Measurements from ENCODE around the gene CSNK1G3.
"Not testable (repeated sequence)": the region's sequence is repeated elsewhere in the genome, so short reads cannot be mapped to it uniquely, and the experiment has no call there.

CSNK1G3 gene

DNA sequence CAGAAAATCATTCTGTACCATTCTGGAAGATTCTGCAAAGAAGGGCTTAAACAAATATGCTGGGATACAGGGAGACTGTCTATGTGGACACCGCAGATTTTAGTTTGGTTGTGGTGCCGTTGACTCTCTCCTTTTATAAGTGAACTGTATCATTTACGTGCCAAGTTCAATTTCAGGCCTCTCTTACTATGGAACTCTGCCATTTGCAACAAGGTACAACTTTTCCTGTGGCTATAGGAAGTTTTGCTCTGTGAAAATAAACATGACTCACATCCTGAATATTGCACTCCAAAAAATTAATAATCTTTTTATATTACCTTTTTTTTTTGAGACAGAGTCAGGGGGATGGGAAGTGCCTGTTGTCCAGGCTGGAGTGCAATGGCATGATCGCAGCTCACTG, 29.7 kb upstream of the CSNK1G3 start:
- TF ChIP-seq ZFX (IDR thresholded peaks at IDR 0.05; ENCODE audit: borderline replicate concordance) (no peak), CTCF (IDR thresholded peaks at IDR 0.05) (no peak)
- H3K27ac ChIP-seq, result no peak overlapping the region

DNA sequence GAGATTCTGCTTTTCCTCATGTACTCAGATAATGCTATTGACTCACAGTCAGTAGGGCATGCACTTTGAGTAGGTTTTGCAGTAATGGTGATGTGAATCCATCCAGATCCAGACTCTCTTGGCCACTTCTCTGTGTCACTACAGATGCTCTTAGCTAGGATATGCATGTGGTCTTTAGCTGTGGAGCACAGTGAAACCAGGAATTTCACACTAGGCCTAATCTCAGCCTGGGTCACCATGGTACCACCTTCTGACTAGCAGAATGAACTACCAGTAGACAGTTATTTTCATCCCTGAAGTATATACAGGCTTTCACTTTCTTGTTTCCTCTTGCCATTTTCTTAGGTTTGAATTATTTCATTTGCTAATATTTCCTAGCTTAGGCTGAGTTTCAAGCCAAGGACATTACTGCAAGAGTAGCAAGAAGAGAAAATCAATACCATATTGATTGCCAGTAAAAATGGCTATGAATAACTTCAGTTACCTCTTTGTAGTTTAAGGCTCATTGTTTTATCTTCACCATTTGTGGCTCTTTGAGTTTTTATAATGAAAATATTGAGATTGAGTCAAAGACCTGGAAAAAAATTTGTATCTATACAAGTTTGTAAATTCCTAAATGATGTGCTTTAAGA, 28.4 kb upstream of the CSNK1G3 start:
- no peak overlapping the region for H3K27ac ChIP-seq
- no peak for TF ChIP-seq CTCF (IDR thresholded peaks at IDR 0.05)
- no peak for TF ChIP-seq ZFX (IDR thresholded peaks at IDR 0.05; ENCODE audit: borderline replicate concordance)

GRCh38 chr5:123485275-123485674, 26.7 kb upstream of the CSNK1G3 start:
- H3K27ac ChIP-seq, result no peak overlapping the region
- TF ChIP-seq ZFX (IDR thresholded peaks at IDR 0.05; ENCODE audit: borderline replicate concordance), result no peak
- TF ChIP-seq CTCF (IDR thresholded peaks at IDR 0.05), result no peak

GRCh38 chr5:123486951-123487655, 24.9 kb upstream of the CSNK1G3 start:
- no peak overlapping the region for H3K27ac ChIP-seq
- no peak for TF ChIP-seq ZFX (IDR thresholded peaks at IDR 0.05; ENCODE audit: borderline replicate concordance)

- no peak for TF ChIP-seq CTCF (IDR thresholded peaks at IDR 0.05)
- no peak for TF ChIP-seq ZFX (IDR thresholded peaks at IDR 0.05; ENCODE audit: borderline replicate concordance)
- no peak overlapping the region for H3K27ac ChIP-seq
These were observed 21.0 kb upstream of the CSNK1G3 start for GRCh38 chr5:123490974-123491373.

GRCh38 chr5:123495211-123495610, 16.8 kb upstream of the CSNK1G3 start:
- H3K27ac ChIP-seq, result not testable (repeated sequence)

- TF ChIP-seq ZFX (IDR thresholded peaks at IDR 0.05; ENCODE audit: borderline replicate concordance) (no peak), CTCF (IDR thresholded peaks at IDR 0.05) (no peak)
- H3K27ac ChIP-seq, result no peak overlapping the region
These were observed 15.1 kb upstream of the CSNK1G3 start for GRCh38 chr5:123496892-123497291.

- TF ChIP-seq CTCF (IDR thresholded peaks at IDR 0.05) (no peak), ZFX (IDR thresholded peaks at IDR 0.05; ENCODE audit: borderline replicate concordance) (no peak)
These were observed 11.5 kb upstream of the CSNK1G3 start for GRCh38 chr5:123500471-123500870.

More at GRCh38 chr5:123500471-123500870, 11.5 kb upstream of the CSNK1G3 start:
- H3K27ac ChIP-seq, result no peak overlapping the region
